Upper lobe of left lung (tissue), 4 donors: ENCODE measurements around the gene TMEM271.

Experiments used
- CTCF ChIP-seq, 6 experiments: fragments of 450-650 bp in 4 of 6; fragments of 200-600 bp in 2 of 6; sonication (generic) in 2 of 6; IDR thresholded peaks; one replicate each; pipeline ENCODE4 v1.5.1; 2016 to 2019; ENCODE audit warnings: antibody characterized with exemption in 6 of 6
- EP300 ChIP-seq, 4 donors: sonication (generic); formaldehyde crosslinking; IDR thresholded peaks; one replicate each; pipeline ENCODE4 v1.5.1; 2017; ENCODE audit warnings: antibody characterized with exemption in 4 of 4, control low read depth in 2 of 4
- POLR2AphosphoS5 ChIP-seq, 2 donors: sonication (generic); formaldehyde crosslinking; IDR thresholded peaks; one replicate each; pipeline ENCODE4 v1.5.1; 2017; ENCODE audit warnings: antibody characterized with exemption in 2 of 2

- TF ChIP-seq CTCF (IDR thresholded peaks at IDR 0.05): no peak
- no peak for TF ChIP-seq POLR2AphosphoS5 (IDR thresholded peaks at IDR 0.05)
- no peak for TF ChIP-seq EP300 (IDR thresholded peaks at IDR 0.05)
Observed at GRCh38 chr4:621296-622070, 45.4 kb upstream of the TMEM271 start.
